DMS53 treated with DMSO at 0.1 percent for 48 hours (cell line): Measurements from ENCODE around the gene NISCH.

Source experiments
- DNase-seq: peaks from one replicate; lab custom pipeline; 2025; ENCODE audit not compliant: unreplicated experiment; lab: John Stamatoyannopoulos, UW

Gene NISCH

GRCh38 chr3:52512105-52512504 is 56.7 kb downstream of the NISCH start:
- DNase-seq, result no peak

- DNase-seq, result no peak
Measured at GRCh38 chr3:52512727-52513126, 57.3 kb downstream of the NISCH start.

- no peak for DNase-seq
Measured at GRCh38 chr3:52513281-52513680, 57.9 kb downstream of the NISCH start.

GRCh38 chr3:52514576-52514975 is 59.2 kb downstream of the NISCH start:
- no peak for DNase-seq

- no peak for DNase-seq
Measured at GRCh38 chr3:52515192-52515591, 59.8 kb downstream of the NISCH start.

- no peak for DNase-seq
Measured at GRCh38 chr3:52516509-52517195, 61.2 kb downstream of the NISCH start.

- no peak for DNase-seq
Measured at GRCh38 chr3:52517796-52518722, 62.7 kb downstream of the NISCH start.

- no peak for DNase-seq
Measured at GRCh38 chr3:52518723-52519444, 63.5 kb downstream of the NISCH start.

GRCh38 chr3:52519445-52520140 is 64.2 kb downstream of the NISCH start:
- no peak for DNase-seq

GRCh38 chr3:52520141-52520667 is 64.8 kb downstream of the NISCH start:
- DNase-seq, result no peak

- no peak for DNase-seq
Measured at GRCh38 chr3:52520716-52521487, 65.5 kb downstream of the NISCH start.

- DNase-seq, result no peak
Measured at GRCh38 chr3:52521488-52521824, 66.1 kb downstream of the NISCH start.

GRCh38 chr3:52521881-52522650 is 66.7 kb downstream of the NISCH start:
- no peak for DNase-seq

- DNase-seq, result no peak
Measured at GRCh38 chr3:52522651-52523251, 67.3 kb downstream of the NISCH start.

GRCh38 chr3:52523386-52524257 is 68.2 kb downstream of the NISCH start:
- DNase-seq, result no peak

GRCh38 chr3:52524258-52524751 is 68.9 kb downstream of the NISCH start:
- DNase-seq, result no peak

- DNase-seq, result no peak
Measured at GRCh38 chr3:52524752-52525679, 69.6 kb downstream of the NISCH start.
